CD4-positive, alpha-beta T cell (primary cell): ENCODE data around the gene DHRS3. TPM values are rescaled to one million over a fixed set of nuclear protein-coding genes. Genes with fewer than 3 reads are reported as not detected.

Experiments
- ATAC-seq: fragments of 200-7000 bp; cut with Tn5 transposase; one replicate; pipeline ENCODE4 v1.10.0; 2022; ENCODE audit warnings: mild to moderate bottlenecking; ENCODE audit not compliant: poor library complexity
- CTCF ChIA-PET: fragments of 350-600 bp; sonication (Branson Sonifier 250); formaldehyde crosslinking; loops from one replicate; lab custom pipeline; 2021; ENCODE audit warnings: antibody characterized with exemption, inconsistent platforms; lab: Charles Lee
- POLR2A ChIA-PET: fragments of 350-600 bp; sonication (Branson Sonifier 250); formaldehyde crosslinking; loops from one replicate; lab custom pipeline; 2021; ENCODE audit warnings: antibody characterized with exemption, inconsistent platforms; lab: Charles Lee
- DNase-seq, 14 experiments: peaks; one replicate each; pipeline ENCODE4 v3.0.0-alpha.2; 2013 to 2020; ENCODE audit warnings: mixed read lengths in 2 of 14
- H3K27ac ChIP-seq, 2 donors: one replicate each; pipeline versions ENCODE4 v1.5.1 to v1.7.0; 2013; ENCODE audit warnings: low read length in 2 of 2, low read depth in 1 of 2, mild to moderate bottlenecking in 1 of 2
- H3K27me3 ChIP-seq, 2 experiments: 1 replicate in 1 of 2; 2 replicates in 1 of 2; pipeline versions ENCODE4 v1.6.1 to v1.7.0; 2013; ENCODE audit warnings: low read length in 2 of 2, control low read depth in 1 of 2, mild to moderate bottlenecking in 1 of 2, moderate library complexity in 1 of 2; ENCODE audit not compliant: insufficient read depth in 2 of 2, control insufficient read depth in 1 of 2
- H3K36me3 ChIP-seq: one replicate; pipeline ENCODE4 v1.6.1; 2013; ENCODE audit warnings: low read length, control low read depth; ENCODE audit not compliant: insufficient read depth
- H3K4me1 ChIP-seq: one replicate; pipeline ENCODE4 v1.6.1; 2013; ENCODE audit warnings: low read length, control low read depth; ENCODE audit not compliant: insufficient read depth
- H3K4me3 ChIP-seq: one replicate; pipeline ENCODE4 v1.5.1; 2013; ENCODE audit warnings: mild to moderate bottlenecking, low read length, moderate library complexity
- H3K9me3 ChIP-seq, 2 experiments: 1 replicate in 1 of 2; 2 replicates in 1 of 2; pipeline versions ENCODE4 v1.6.1 to v1.7.0; 2013; ENCODE audit warnings: low read length in 2 of 2, mild to moderate bottlenecking in 2 of 2, control low read depth in 1 of 2, moderate library complexity in 1 of 2; ENCODE audit not compliant: control insufficient read depth in 1 of 2, insufficient read depth in 1 of 2
- H3K27ac Mint-ChIP-seq: one replicate; pipeline ENCODE4 v1.8.0; 2020; ENCODE audit warnings: mixed read lengths
- H3K27me3 Mint-ChIP-seq: one replicate; pipeline ENCODE4 v1.8.0; 2021; ENCODE audit warnings: mixed read lengths
- H3K36me3 Mint-ChIP-seq: one replicate; pipeline ENCODE4 v1.8.0; 2021; ENCODE audit warnings: low read depth, mixed read lengths
- H3K4me1 Mint-ChIP-seq: one replicate; pipeline ENCODE4 v1.8.0; 2021; ENCODE audit warnings: low read depth, mixed read lengths
- H3K4me3 Mint-ChIP-seq: one replicate; pipeline ENCODE4 v1.8.0; 2020; ENCODE audit warnings: mild to moderate bottlenecking, mixed read lengths
- H3K9me3 Mint-ChIP-seq: one replicate; pipeline ENCODE4 v1.8.0; 2020; ENCODE audit warnings: mixed read lengths
- CTCF ChIP-seq: fragments of 200-600 bp; IDR thresholded peaks from one replicate; pipeline ENCODE4 v1.8.0; 2022; ENCODE audit warnings: antibody characterized with exemption, mild to moderate bottlenecking
- intact Hi-C, 2 experiments: fragments of 100-400 bp; cut with DNase I in 1 of 2; cut with micrococcal nuclease in 1 of 2; formaldehyde crosslinking; loops; one replicate each; pipeline versions ENCODE4 v1.15.1 to v1.9.0; 2023 to 2025; cut with DNase I, micrococcal nuclease
- total RNA-seq, 174 experiments: library from RNA in 2 of 174; stranded (reverse) in 2 of 174; gene quantifications; one replicate each; pipeline ENCODE4 v1.2.3 and lab custom pipeline; 2021 to 2026

DHRS3 gene
- total RNA-seq, 2 experiments from 2014 or later: 102 to 108 TPM

GRCh38 chr1:12562955-12563576, 54.9 kb downstream of the DHRS3 start:
- no peak overlapping the region for H3K4me3 ChIP-seq
- no peaks in the 10 kb centered on the region for H3K4me1 ChIP-seq
- Mint-ChIP-seq H3K9me3 (peaks cover 6% of the 10 kb centered on the region), H3K36me3 (peaks cover 34% of the 10 kb centered on the region), H3K27ac (no peak overlapping the region), H3K27me3 (no peaks in the 10 kb centered on the region), H3K4me3 (no peak overlapping the region), H3K4me1 (peaks cover 5% of the 10 kb centered on the region)
- ATAC-seq (no peak), DNase-seq (no peak)
- TF ChIP-seq CTCF: no peak
- ChIA-PET CTCF (no interaction called here), POLR2A (no interaction called here)
- H3K27me3 ChIP-seq: no peaks in the 10 kb centered on the region
- intact Hi-C loops: no loop called here
- peaks cover 9% of the 10 kb centered on the region for H3K36me3 ChIP-seq
- peaks cover 27 to 33% of the 10 kb centered on the region in 2 experiments for H3K9me3 ChIP-seq
- H3K27ac ChIP-seq: no peak overlapping the region

GRCh38 chr1:12561121-12561520, 56.9 kb downstream of the DHRS3 start:
- Mint-ChIP-seq H3K36me3 (peaks cover 15% of the 10 kb centered on the region), H3K27ac (no peak overlapping the region), H3K9me3 (peaks cover 6% of the 10 kb centered on the region), H3K4me1 (no peaks in the 10 kb centered on the region), H3K27me3 (no peaks in the 10 kb centered on the region), H3K4me3 (no peak overlapping the region)
- Histone ChIP-seq H3K36me3 (no peaks in the 10 kb centered on the region), H3K9me3 (peaks cover 27 to 33% of the 10 kb centered on the region in 2 experiments), H3K27ac (no peak overlapping the region), H3K4me3 (no peak overlapping the region), H3K4me1 (no peaks in the 10 kb centered on the region), H3K27me3 (no peaks in the 10 kb centered on the region)
- CTCF ChIA-PET: no interaction called here
- TF ChIP-seq CTCF: no peak
- POLR2A ChIA-PET: no interaction called here
- intact Hi-C loops: no loop called here
- no peak for ATAC-seq
- DNase-seq: no peak

- no peaks in the 10 kb centered on the region for H3K4me1 ChIP-seq
- no peaks in the 10 kb centered on the region for H3K36me3 ChIP-seq
- ATAC-seq (no peak), DNase-seq (no peak)
- no peak overlapping the region for H3K4me3 Mint-ChIP-seq
- no peak for TF ChIP-seq CTCF
- no peak overlapping the region for H3K27ac ChIP-seq
- peaks cover 2 to 11% of the 10 kb centered on the region in 2 experiments for H3K9me3 ChIP-seq
- no peak overlapping the region for H3K4me3 ChIP-seq
- H3K4me1 Mint-ChIP-seq: no peaks in the 10 kb centered on the region
- H3K27me3 Mint-ChIP-seq: no peaks in the 10 kb centered on the region
- intact Hi-C loops: no loop called here
- ChIA-PET POLR2A (interaction anchor here (1.0 kb wide), 1 partner anchor 19 kb away, joined by 3 read pairs; no protein-coding TSS in a partner anchor), CTCF (no interaction called here)
- no peaks in the 10 kb centered on the region for H3K27me3 ChIP-seq
- no peak overlapping the region for H3K27ac Mint-ChIP-seq
- H3K9me3 Mint-ChIP-seq: peaks cover under 1% of the 10 kb centered on the region
- H3K36me3 Mint-ChIP-seq: no peaks in the 10 kb centered on the region
Measured at GRCh38 chr1:12556957-12557935, 60.8 kb downstream of the DHRS3 start.
